Neural cell (in vitro differentiated cells): ENCODE measurements around the gene ITIH4.

ENCODE experiments used
- CTCF ChIP-seq: fragments of 450-650 bp; IDR thresholded peaks from 2 replicates; pipeline ENCODE4 v1.5.1; 2014; ENCODE audit warnings: antibody characterized with exemption, mild to moderate bottlenecking, moderate library complexity; ENCODE audit not compliant: poor library complexity, severe bottlenecking
- EZH2 ChIP-seq: fragments of 200-600, 300-800 bp; shearing (Covaris generic), sonication (generic); IDR thresholded peaks from 2 replicates; pipeline ENCODE4 v1.6.1; 2014; ENCODE audit warnings: antibody characterized with exemption, low read length, borderline replicate concordance, mild to moderate bottlenecking; ENCODE audit not compliant: insufficient read depth, poor library complexity, severe bottlenecking
- POLR2AphosphoS5 ChIP-seq: IDR thresholded peaks from 2 replicates; pipeline ENCODE4 v1.6.1; 2012
- RAD21 ChIP-seq: fragments of 450-650 bp; conservative IDR thresholded peaks from 2 replicates; pipeline ENCODE4 v1.6.1; 2014; ENCODE audit warnings: antibody characterized with exemption, mild to moderate bottlenecking, moderate library complexity
- SMC3 ChIP-seq: fragments of 450-650 bp; conservative IDR thresholded peaks from 2 replicates; pipeline ENCODE4 v1.6.1; 2014; ENCODE audit warnings: antibody characterized with exemption, mild to moderate bottlenecking, moderate library complexity; ENCODE audit not compliant: poor library complexity

GRCh38 chr3:52773361-52774065, 57.0 kb downstream of the ITIH4 start:
- TF ChIP-seq EZH2: no peak
- TF ChIP-seq RAD21: no peak
- no peak for TF ChIP-seq POLR2AphosphoS5
- no peak for TF ChIP-seq CTCF
- no peak for TF ChIP-seq SMC3
